ENCODE measurements around the gene LETM1.
A peak's percentile ranks its signal among the peaks of the same experiment; 100 is the strongest.

Gene LETM1

DNA sequence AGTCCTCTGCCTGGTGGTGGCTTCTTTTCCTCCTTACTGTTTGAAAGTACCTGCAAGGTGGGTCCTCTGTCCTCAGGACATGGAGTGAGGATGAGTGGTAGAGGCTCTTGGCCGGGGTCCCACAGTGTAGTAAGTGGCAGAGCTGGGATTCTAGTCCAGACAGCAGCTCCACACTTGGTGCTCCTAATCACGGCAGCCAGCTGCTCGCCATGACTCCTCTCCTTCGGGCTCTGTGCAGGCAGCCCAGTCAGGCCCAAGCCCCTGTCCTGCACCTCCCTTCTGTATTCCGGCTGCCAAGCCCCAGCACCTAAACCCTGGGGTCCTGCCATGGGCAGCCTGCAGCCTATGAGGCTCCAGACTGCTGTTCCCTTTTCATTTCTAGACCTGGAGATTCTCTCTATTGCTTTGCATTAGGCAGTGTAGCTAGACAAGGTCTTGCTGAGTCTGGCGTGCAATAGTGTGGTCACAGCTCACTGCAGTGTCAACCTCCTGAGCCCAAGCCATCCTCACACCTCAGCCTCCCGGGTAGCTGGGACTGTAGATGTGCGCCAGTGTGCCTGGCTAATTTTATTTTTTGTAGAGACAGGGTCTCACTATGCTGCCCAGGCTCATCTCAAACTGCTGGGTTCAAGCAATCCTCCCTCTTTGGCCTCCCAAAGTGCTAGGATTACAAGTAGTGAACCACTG, 40.2 kb upstream of the LETM1 start:
- H3K27me3 ChIP-seq (ENCODE audit: low read depth, low read length), result no peaks in the 10 kb centered on the region
- H3K4me3 ChIP-seq (ENCODE audit: low read depth in 1 of 2, low read length in 2 of 2), result no peak overlapping the region
- H3K4me1 ChIP-seq (ENCODE audit: control insufficient read depth in 1 of 2, insufficient read depth in 2 of 2, low read length in 2 of 2), result no peaks in the 10 kb centered on the region
- H3K27ac ChIP-seq (ENCODE audit: low read length), result no peak overlapping the region
- H3K9me3 ChIP-seq (ENCODE audit: control insufficient read depth in 1 of 2, low read length in 2 of 2), result no peaks in the 10 kb centered on the region
- H3K36me3 ChIP-seq (ENCODE audit: control insufficient read depth in 1 of 2, insufficient read depth in 2 of 2, low read length in 2 of 2), result peaks cover 7 to 9% of the 10 kb centered on the region in 2 donors

DNA sequence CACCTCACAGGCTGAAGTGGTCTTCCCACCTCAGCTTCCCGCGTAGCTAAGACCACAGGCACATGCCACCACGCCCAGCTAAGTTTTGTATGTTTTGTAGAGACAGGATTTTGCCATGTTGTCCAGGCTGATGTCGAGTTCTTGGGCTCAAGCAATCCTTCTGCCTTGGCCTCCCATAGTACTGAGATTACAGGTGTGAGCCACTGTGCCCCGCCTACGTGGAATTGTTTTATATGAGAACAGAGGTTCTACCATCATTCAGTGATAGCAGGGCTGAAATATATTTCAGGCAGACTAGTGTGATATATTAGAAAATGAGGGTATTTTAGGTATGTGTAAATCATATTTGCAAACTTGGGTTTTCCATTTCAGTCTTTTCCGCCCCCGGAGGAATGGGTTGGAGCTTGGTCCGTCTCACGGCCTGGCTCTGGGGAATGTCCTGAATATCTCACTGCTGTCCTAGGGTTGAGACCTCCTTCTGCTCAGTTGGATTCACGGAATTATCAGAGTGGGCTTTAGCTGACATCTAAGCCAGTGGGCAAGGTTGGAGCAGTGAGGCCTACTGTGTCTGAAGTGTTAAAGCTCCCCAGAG, 35.1 kb upstream of the LETM1 start:
- peaks cover 0 to 5% of the 10 kb centered on the region in 2 donors for H3K4me1 ChIP-seq (ENCODE audit: control insufficient read depth in 1 of 2, insufficient read depth in 2 of 2, low read length in 2 of 2)
- no peaks in the 10 kb centered on the region for H3K27me3 ChIP-seq (ENCODE audit: low read depth, low read length)
- peaks cover 0 to 2% of the 10 kb centered on the region in 2 donors for H3K36me3 ChIP-seq (ENCODE audit: control insufficient read depth in 1 of 2, insufficient read depth in 2 of 2, low read length in 2 of 2)
- H3K4me3 ChIP-seq (ENCODE audit: low read depth in 1 of 2, low read length in 2 of 2), result no peak overlapping the region
- H3K27ac ChIP-seq (ENCODE audit: low read length), result no peak overlapping the region
- no peaks in the 10 kb centered on the region for H3K9me3 ChIP-seq (ENCODE audit: control insufficient read depth in 1 of 2, low read length in 2 of 2)

DNA sequence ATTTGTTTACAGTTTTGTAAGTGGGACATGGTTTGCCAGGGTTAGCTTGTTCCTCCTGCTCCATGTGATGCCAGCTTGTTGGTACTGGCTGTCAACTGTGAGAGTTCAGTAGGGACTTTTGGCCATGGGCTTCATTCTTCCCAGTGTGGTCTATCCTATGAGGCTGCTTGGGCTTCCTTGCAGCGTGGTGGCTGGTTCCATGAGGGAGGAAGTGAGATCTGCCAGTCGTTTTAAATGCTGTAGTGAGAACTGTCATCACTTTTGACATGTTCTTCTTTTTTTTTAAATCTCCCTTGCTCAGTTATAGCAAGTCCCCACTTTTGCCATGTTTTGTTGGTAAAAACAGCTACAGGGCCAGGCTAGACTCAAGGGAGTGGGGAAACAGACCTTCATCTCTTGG, 31.1 kb upstream of the LETM1 start:
- Histone ChIP-seq H3K4me1 (ENCODE audit: control insufficient read depth in 1 of 2, insufficient read depth in 2 of 2, low read length in 2 of 2) (peaks cover 0 to 5% of the 10 kb centered on the region in 2 donors), H3K27me3 (ENCODE audit: low read depth, low read length) (no peaks in the 10 kb centered on the region), H3K9me3 (ENCODE audit: control insufficient read depth in 1 of 2, low read length in 2 of 2) (no peaks in the 10 kb centered on the region), H3K27ac (ENCODE audit: low read length) (no peak overlapping the region), H3K36me3 (ENCODE audit: control insufficient read depth in 1 of 2, insufficient read depth in 2 of 2, low read length in 2 of 2) (no peaks in the 10 kb centered on the region), H3K4me3 (ENCODE audit: low read depth in 1 of 2, low read length in 2 of 2) (no peak overlapping the region)

DNA sequence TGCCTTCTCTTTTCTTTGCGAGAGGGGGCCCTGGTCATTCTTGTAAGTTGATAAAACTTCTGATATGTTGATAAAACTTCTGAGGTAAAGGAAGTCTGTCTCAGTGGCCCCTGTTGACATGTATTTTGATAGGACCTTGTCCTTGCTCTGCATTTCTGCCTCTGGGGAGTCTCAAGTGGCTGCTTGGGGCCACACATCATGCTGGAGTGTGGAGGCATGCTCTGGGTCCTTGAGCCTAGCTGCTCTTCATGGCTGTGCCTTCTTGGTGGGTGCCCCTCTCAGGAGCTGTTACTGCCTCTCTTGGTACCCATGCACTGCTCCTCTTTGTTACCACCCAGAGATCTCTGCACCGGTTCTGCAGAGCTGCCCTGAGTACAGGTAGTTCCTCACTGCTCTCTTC, 29.5 kb upstream of the LETM1 start:
- Histone ChIP-seq H3K4me1 (ENCODE audit: control insufficient read depth in 1 of 2, insufficient read depth in 2 of 2, low read length in 2 of 2) (peaks cover 0 to 5% of the 10 kb centered on the region in 2 donors), H3K4me3 (ENCODE audit: low read depth in 1 of 2, low read length in 2 of 2) (no peak overlapping the region), H3K27me3 (ENCODE audit: low read depth, low read length) (no peaks in the 10 kb centered on the region), H3K27ac (ENCODE audit: low read length) (no peak overlapping the region), H3K36me3 (ENCODE audit: control insufficient read depth in 1 of 2, insufficient read depth in 2 of 2, low read length in 2 of 2) (no peaks in the 10 kb centered on the region), H3K9me3 (ENCODE audit: control insufficient read depth in 1 of 2, low read length in 2 of 2) (no peaks in the 10 kb centered on the region)

DNA sequence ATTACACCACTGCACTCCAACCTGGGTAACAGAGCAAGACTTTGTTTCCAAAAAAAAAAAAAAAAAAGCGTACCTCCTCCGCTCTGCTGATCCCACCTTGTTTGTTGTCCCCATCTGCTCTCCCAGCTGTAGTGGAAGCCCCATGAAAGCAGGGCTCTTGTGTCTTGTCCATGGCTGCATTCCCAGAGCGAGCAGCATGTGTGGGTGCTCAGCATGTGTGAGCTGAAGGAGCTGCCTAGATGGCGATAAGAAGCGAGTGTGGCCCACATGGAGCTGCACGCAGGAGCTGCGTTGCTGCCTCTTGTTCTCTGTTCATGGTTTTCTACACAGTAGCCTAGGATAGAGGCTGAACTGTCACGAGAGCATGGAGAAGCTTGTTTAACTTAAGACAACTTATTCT, 27.6 kb upstream of the LETM1 start:
- Histone ChIP-seq H3K27me3 (ENCODE audit: low read depth, low read length) (no peaks in the 10 kb centered on the region), H3K36me3 (ENCODE audit: control insufficient read depth in 1 of 2, insufficient read depth in 2 of 2, low read length in 2 of 2) (no peaks in the 10 kb centered on the region), H3K4me1 (ENCODE audit: control insufficient read depth in 1 of 2, insufficient read depth in 2 of 2, low read length in 2 of 2) (peaks cover 0 to 5% of the 10 kb centered on the region in 2 donors), H3K27ac (ENCODE audit: low read length) (no peak overlapping the region), H3K9me3 (ENCODE audit: control insufficient read depth in 1 of 2, low read length in 2 of 2) (no peaks in the 10 kb centered on the region), H3K4me3 (ENCODE audit: low read depth in 1 of 2, low read length in 2 of 2) (no peak overlapping the region)

DNA sequence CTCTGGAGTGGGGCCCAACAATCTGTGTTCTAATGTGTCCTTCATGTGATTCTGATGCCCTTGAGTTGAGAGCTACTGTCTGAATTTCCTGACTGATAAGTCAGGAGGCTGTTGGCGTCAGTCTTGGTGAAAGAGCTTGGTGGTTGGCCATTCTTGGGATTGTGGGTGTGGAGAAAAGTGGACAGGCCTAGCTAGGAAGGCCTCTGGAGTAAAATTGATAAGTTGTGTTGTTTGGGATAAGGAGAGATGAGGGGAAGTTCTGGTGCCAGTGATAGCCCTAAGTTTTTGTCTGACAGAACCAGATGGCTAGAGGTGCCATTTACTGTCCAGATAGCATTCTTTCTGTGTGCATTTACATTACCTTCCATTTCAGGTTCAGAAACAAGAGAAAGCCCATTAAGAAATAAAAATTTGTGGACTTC, 26.9 kb upstream of the LETM1 start:
- Histone ChIP-seq H3K4me1 (ENCODE audit: control insufficient read depth in 1 of 2, insufficient read depth in 2 of 2, low read length in 2 of 2) (peaks cover 0 to 4% of the 10 kb centered on the region in 2 donors), H3K27ac (ENCODE audit: low read length) (no peak overlapping the region), H3K9me3 (ENCODE audit: control insufficient read depth in 1 of 2, low read length in 2 of 2) (no peaks in the 10 kb centered on the region), H3K36me3 (ENCODE audit: control insufficient read depth in 1 of 2, insufficient read depth in 2 of 2, low read length in 2 of 2) (no peaks in the 10 kb centered on the region), H3K27me3 (ENCODE audit: low read depth, low read length) (no peaks in the 10 kb centered on the region), H3K4me3 (ENCODE audit: low read depth in 1 of 2, low read length in 2 of 2) (no peak overlapping the region)

DNA sequence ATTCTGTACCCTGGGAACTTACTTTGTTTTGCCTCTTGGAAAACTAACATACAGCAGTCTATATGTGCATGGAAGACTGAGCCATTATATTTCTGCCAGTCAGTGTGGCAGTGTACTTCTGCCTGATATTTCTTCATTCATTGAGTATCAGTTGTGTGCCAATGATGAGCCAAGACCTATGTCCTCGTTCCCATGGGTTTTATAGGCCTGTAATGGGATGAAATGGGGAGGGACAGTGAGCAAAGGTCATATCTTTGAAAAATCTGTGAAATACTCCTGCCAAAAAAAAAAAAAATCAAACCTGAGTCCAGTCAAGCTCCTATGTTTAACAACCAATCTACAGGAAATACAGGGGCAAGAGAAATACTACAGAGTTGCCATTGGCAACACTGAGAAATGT, 24.4 kb upstream of the LETM1 start:
- Histone ChIP-seq H3K4me3 (ENCODE audit: low read depth in 1 of 2, low read length in 2 of 2) (no peak overlapping the region), H3K9me3 (ENCODE audit: control insufficient read depth in 1 of 2, low read length in 2 of 2) (no peaks in the 10 kb centered on the region), H3K4me1 (ENCODE audit: control insufficient read depth in 1 of 2, insufficient read depth in 2 of 2, low read length in 2 of 2) (no peaks in the 10 kb centered on the region), H3K27ac (ENCODE audit: low read length) (no peak overlapping the region), H3K27me3 (ENCODE audit: low read depth, low read length) (no peaks in the 10 kb centered on the region), H3K36me3 (ENCODE audit: control insufficient read depth in 1 of 2, insufficient read depth in 2 of 2, low read length in 2 of 2) (no peaks in the 10 kb centered on the region)

DNA sequence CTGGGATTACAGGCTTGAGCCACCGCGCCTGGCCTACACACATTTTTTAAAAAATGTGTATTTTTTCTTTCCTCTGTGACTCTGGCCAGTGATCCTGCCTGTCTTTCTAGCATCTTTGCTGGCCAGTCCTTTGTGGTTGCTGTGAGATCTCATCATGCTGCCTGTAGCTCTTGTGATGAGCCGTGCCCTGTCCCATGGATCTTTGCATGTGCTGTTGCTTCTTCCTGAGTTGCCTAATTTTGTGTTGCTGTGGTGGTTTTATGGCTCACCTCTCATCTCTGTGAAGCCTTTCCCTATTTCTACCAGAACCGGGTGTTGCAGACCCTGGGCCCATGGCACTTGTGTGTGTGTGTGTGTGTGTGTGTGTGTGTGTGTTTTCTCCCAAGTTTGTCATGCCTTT, 23.5 kb upstream of the LETM1 start:
- Histone ChIP-seq H3K36me3 (ENCODE audit: control insufficient read depth in 1 of 2, insufficient read depth in 2 of 2, low read length in 2 of 2) (no peaks in the 10 kb centered on the region), H3K27ac (ENCODE audit: low read length) (no peak overlapping the region), H3K9me3 (ENCODE audit: control insufficient read depth in 1 of 2, low read length in 2 of 2) (no peaks in the 10 kb centered on the region), H3K27me3 (ENCODE audit: low read depth, low read length) (no peaks in the 10 kb centered on the region), H3K4me3 (ENCODE audit: low read depth in 1 of 2, low read length in 2 of 2) (no peak overlapping the region), H3K4me1 (ENCODE audit: control insufficient read depth in 1 of 2, insufficient read depth in 2 of 2, low read length in 2 of 2) (no peaks in the 10 kb centered on the region)

DNA sequence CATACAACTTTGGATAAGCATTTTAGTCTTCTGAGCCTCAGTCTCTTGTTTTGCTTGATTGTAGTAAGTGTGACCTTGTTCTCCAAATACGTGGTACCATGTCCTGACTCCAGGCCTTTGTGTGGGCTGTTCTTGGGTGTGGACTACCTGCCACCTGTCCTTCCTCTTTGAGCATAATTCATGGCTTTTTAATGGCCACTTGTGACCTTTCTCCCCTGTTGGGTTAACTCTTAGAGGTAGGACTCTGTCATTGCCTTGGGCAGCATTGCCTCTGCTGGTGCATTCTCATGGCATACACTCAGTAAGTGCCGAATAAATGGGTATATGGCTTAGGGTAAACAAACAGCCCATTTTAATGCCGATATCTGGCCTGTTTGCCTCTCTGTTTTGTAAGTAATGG, 18.2 kb upstream of the LETM1 start:
- Histone ChIP-seq H3K9me3 (ENCODE audit: control insufficient read depth in 1 of 2, low read length in 2 of 2) (no peaks in the 10 kb centered on the region), H3K27ac (ENCODE audit: low read length) (no peak overlapping the region), H3K36me3 (ENCODE audit: control insufficient read depth in 1 of 2, insufficient read depth in 2 of 2, low read length in 2 of 2) (no peaks in the 10 kb centered on the region), H3K4me3 (ENCODE audit: low read depth in 1 of 2, low read length in 2 of 2) (no peak overlapping the region), H3K27me3 (ENCODE audit: low read depth, low read length) (no peaks in the 10 kb centered on the region), H3K4me1 (ENCODE audit: control insufficient read depth in 1 of 2, insufficient read depth in 2 of 2, low read length in 2 of 2) (peaks cover 0 to 11% of the 10 kb centered on the region in 2 donors)

DNA sequence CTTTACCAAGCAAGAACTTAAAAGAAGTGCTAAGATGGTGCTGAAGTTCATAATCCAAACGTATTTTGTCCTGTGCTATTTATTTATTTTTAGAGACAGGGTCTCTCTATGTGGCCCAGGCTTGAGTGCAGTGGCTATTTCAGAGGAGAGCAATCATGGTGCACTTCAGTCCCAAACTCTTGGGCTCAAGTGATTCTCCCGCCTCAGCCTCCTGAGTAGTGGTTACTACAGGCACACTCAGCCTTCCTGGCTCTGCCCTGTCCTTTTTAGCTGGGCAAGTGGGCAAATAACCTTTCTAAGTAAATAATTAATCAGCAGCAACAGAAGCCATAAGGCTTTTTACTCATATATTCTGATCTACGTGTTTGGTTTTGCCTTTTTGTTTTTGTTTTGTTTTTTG, 17.8 kb upstream of the LETM1 start:
- Histone ChIP-seq H3K4me3 (ENCODE audit: low read depth in 1 of 2, low read length in 2 of 2) (no peak overlapping the region), H3K9me3 (ENCODE audit: control insufficient read depth in 1 of 2, low read length in 2 of 2) (no peaks in the 10 kb centered on the region), H3K27ac (ENCODE audit: low read length) (no peak overlapping the region), H3K4me1 (ENCODE audit: control insufficient read depth in 1 of 2, insufficient read depth in 2 of 2, low read length in 2 of 2) (peaks cover 0 to 11% of the 10 kb centered on the region in 2 donors), H3K27me3 (ENCODE audit: low read depth, low read length) (no peaks in the 10 kb centered on the region), H3K36me3 (ENCODE audit: control insufficient read depth in 1 of 2, insufficient read depth in 2 of 2, low read length in 2 of 2) (no peaks in the 10 kb centered on the region)

DNA sequence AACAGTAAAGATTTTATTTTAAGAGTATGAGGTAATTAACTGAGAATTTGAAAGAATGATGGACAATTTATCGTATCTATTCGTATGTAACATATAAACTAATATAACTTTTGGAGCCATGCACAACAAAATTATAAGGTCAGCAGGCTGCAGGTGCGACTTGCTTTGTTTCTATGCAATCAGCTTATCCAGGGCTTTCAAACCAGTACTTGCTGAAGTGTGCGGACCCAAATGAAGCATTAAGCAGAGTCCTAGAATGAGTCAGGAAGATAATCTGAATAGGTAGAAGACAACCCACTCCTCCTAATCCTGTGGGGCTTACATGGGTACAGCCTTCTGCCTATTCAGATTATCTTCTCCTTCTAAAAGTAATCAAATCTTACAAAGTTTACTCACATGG, 17.3 kb upstream of the LETM1 start:
- no peaks in the 10 kb centered on the region for H3K9me3 ChIP-seq (ENCODE audit: control insufficient read depth in 1 of 2, low read length in 2 of 2)
- no peaks in the 10 kb centered on the region for H3K27me3 ChIP-seq (ENCODE audit: low read depth, low read length)
- H3K36me3 ChIP-seq (ENCODE audit: control insufficient read depth in 1 of 2, insufficient read depth in 2 of 2, low read length in 2 of 2), result no peaks in the 10 kb centered on the region
- H3K27ac ChIP-seq (ENCODE audit: low read length), result no peak overlapping the region
- peak overlapping the region in 1 of 2 donors; percentile 71 for H3K4me3 ChIP-seq (ENCODE audit: low read depth in 1 of 2, low read length in 2 of 2)
- peaks cover 0 to 11% of the 10 kb centered on the region in 2 donors for H3K4me1 ChIP-seq (ENCODE audit: control insufficient read depth in 1 of 2, insufficient read depth in 2 of 2, low read length in 2 of 2)

DNA sequence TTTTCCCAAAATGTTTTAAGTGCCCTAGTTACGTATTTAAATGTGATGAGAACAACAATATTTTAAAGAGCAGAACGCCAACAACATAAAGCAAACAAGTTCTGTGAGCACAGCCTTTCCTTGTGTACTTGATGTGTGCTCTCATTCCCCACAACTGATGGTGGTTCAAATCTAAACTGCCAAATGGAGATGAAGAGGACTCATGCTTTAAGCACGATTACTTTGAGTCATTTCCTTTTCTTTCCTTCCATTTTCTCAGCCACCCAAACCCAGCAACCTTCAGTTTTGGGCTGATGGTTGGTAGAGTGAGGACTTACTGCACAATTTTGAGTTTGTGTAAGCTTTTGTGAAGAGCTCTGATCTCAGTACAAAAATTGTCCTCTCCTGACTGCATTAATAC, 16.9 kb upstream of the LETM1 start:
- H3K4me3 ChIP-seq (ENCODE audit: low read depth in 1 of 2, low read length in 2 of 2), result peak overlapping the region; percentile 71 to 85
- no peak overlapping the region for H3K27ac ChIP-seq (ENCODE audit: low read length)
- peaks cover 0 to 11% of the 10 kb centered on the region in 2 donors for H3K4me1 ChIP-seq (ENCODE audit: control insufficient read depth in 1 of 2, insufficient read depth in 2 of 2, low read length in 2 of 2)
- no peaks in the 10 kb centered on the region for H3K27me3 ChIP-seq (ENCODE audit: low read depth, low read length)
- H3K36me3 ChIP-seq (ENCODE audit: control insufficient read depth in 1 of 2, insufficient read depth in 2 of 2, low read length in 2 of 2), result no peaks in the 10 kb centered on the region
- no peaks in the 10 kb centered on the region for H3K9me3 ChIP-seq (ENCODE audit: control insufficient read depth in 1 of 2, low read length in 2 of 2)

Measured in muscle layer of duodenum (tissue), 2 donors.